ENCODE data around the gene ARSB.
"Not testable (repeated sequence)": the region's sequence is repeated elsewhere in the genome, so short reads cannot be mapped to it uniquely, and the experiment has no call there.

- not testable (repeated sequence) for TF ChIP-seq CTCF (IDR thresholded peaks at IDR 0.05); EP300 (IDR thresholded peaks at IDR 0.05; ENCODE audit: low read depth); POLR2AphosphoS5 (IDR thresholded peaks at IDR 0.05); POLR2A (IDR thresholded peaks at IDR 0.05)
These were observed 222.4 kb downstream of the ARSB start for GRCh38 chr5:78762743-78763142.

Data from transverse colon (tissue), 4 donors.